Loucy (cell line): Measurements from ENCODE around the gene GSK3B.

Experiments used
- H2AFZ ChIP-seq: fragments of 200-600 bp; sonication (generic); 2 replicates; pipeline ENCODE4 v1.6.0; 2016; ENCODE audit warnings: antibody characterized with exemption, mild to moderate bottlenecking, low read length, moderate library complexity
- H3F3A ChIP-seq: fragments of 200-600 bp; 2 replicates; pipeline ENCODE4 v1.6.0; 2016; ENCODE audit warnings: antibody characterized with exemption, low read depth, mild to moderate bottlenecking
- H3K27me3 ChIP-seq: fragments of 200-600 bp; sonication (generic); 2 replicates; pipeline ENCODE4 v1.6.1; 2014; ENCODE audit warnings: low read length, mild to moderate bottlenecking; ENCODE audit not compliant: insufficient read depth, poor library complexity, severe bottlenecking
- H3K36me3 ChIP-seq: fragments of 200-600 bp; sonication (generic); 2 replicates; pipeline ENCODE4 v1.6.1; 2016; ENCODE audit warnings: low read length; ENCODE audit not compliant: insufficient read depth
- H3K4me1 ChIP-seq: fragments of 200-600 bp; sonication (generic); 2 replicates; pipeline ENCODE4 v1.5.1; 2014; ENCODE audit warnings: low read length, mild to moderate bottlenecking; ENCODE audit not compliant: insufficient read depth, poor library complexity, severe bottlenecking
- H3K4me2 ChIP-seq: fragments of 200-600 bp; sonication (generic); 2 replicates; pipeline ENCODE4 v1.6.0; 2014; ENCODE audit warnings: antibody characterized with exemption, low read length, low read depth, mild to moderate bottlenecking; ENCODE audit not compliant: poor library complexity, severe bottlenecking
- H3K4me3 ChIP-seq: fragments of 200-600 bp; sonication (generic); 2 replicates; pipeline ENCODE4 v1.5.1; 2014; ENCODE audit warnings: low read length, mild to moderate bottlenecking, mixed read lengths; ENCODE audit not compliant: poor library complexity, severe bottlenecking
- H3K79me2 ChIP-seq: fragments of 200-600 bp; sonication (generic); 2 replicates; pipeline ENCODE4 v1.6.1; 2014; ENCODE audit warnings: low read length; ENCODE audit not compliant: insufficient read depth
- H3K9ac ChIP-seq: fragments of 200-600 bp; sonication (generic); 2 replicates; pipeline ENCODE4 v1.6.0; 2014; ENCODE audit warnings: mild to moderate bottlenecking, low read depth, low read length, moderate library complexity; ENCODE audit not compliant: poor library complexity, severe bottlenecking
- H3K9me2 ChIP-seq: fragments of 200-600 bp; sonication (generic); replicated peaks from 2 replicates; pipeline ENCODE4 v1.6.1; 2016; ENCODE audit warnings: low read depth, low read length, mixed read lengths
- H3K9me3 ChIP-seq: fragments of 200-600 bp; sonication (generic); 2 replicates; pipeline ENCODE4 v1.6.1; 2014; ENCODE audit warnings: mild to moderate bottlenecking, antibody characterized with exemption, low read length, low read depth; ENCODE audit not compliant: insufficient read depth
- H4K20me1 ChIP-seq: fragments of 200-600 bp; sonication (generic); 2 replicates; pipeline ENCODE4 v1.6.0; 2014; ENCODE audit warnings: antibody characterized with exemption, low read length, mild to moderate bottlenecking; ENCODE audit not compliant: insufficient read depth, poor library complexity, severe bottlenecking
- EZH2phosphoT487 ChIP-seq: fragments of 200-600 bp; IDR thresholded peaks from 2 replicates; pipeline ENCODE4 v1.6.1; 2018; ENCODE audit warnings: antibody characterized with exemption, mild to moderate bottlenecking, moderate library complexity, borderline replicate concordance
- TF ChIP-seq, protein P1 (sequence below): fragments of 200-600 bp; sonication (generic); conservative IDR thresholded peaks from 2 replicates; pipeline ENCODE4 v1.5.1; 2014; ENCODE audit warnings: mild to moderate bottlenecking, antibody characterized with exemption, low read length

The GSK3B gene

DNA sequence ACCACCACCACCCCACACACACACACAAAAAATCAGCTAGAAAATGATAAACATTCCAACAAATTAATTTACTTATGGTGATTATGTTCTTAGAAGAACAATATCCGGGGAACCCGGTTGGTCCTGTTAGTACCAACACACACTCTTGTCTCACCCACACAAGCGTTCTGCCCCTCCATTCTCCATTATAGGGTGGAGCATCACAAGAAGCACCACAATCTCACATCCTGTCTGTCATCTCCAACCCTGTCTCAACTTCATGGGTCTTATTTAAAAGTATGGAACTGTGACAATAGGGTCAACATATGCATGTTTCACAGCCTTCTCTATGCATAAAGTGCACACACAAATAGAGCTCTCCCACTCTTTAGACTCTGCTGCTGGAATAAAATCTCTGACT, 5.6 kb downstream of the GSK3B start:
- H3K4me2 ChIP-seq: peak overlapping the region; percentile 97

DNA sequence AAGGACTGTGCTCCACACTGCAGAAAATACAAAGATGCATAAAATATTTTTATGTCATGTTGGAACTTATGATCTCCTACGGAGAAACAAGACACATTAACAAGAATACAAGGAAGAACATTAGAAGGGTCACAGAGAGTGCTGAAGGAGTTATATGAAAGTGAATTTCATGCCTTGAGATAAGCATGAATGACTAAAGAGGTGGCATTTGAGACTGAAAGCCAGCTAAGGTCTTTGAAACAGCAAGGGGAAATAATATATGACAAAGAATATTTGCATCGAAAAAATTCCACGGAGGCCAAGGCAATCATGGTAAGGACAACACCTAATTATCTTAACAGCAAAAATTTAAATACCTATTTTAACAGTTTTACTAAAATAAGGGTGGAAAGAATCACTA, 12.5 kb downstream of the GSK3B start:
- H3K79me2 ChIP-seq: peaks cover 100% of the 10 kb centered on the region

More for the DNA sequence above, 5.6 kb downstream of the GSK3B start:
- H3K27me3 ChIP-seq: no peaks in the 10 kb centered on the region
- no peaks in the 10 kb centered on the region for H3K9me3 ChIP-seq
- H3K79me2 ChIP-seq: peaks cover 100% of the 10 kb centered on the region
- no peaks in the 10 kb centered on the region for H3K9me2 ChIP-seq
- H3K4me3 ChIP-seq: peak overlapping the region; percentile 99
- H4K20me1 ChIP-seq: peaks cover 100% of the 10 kb centered on the region
- TF ChIP-seq, protein P1, sequence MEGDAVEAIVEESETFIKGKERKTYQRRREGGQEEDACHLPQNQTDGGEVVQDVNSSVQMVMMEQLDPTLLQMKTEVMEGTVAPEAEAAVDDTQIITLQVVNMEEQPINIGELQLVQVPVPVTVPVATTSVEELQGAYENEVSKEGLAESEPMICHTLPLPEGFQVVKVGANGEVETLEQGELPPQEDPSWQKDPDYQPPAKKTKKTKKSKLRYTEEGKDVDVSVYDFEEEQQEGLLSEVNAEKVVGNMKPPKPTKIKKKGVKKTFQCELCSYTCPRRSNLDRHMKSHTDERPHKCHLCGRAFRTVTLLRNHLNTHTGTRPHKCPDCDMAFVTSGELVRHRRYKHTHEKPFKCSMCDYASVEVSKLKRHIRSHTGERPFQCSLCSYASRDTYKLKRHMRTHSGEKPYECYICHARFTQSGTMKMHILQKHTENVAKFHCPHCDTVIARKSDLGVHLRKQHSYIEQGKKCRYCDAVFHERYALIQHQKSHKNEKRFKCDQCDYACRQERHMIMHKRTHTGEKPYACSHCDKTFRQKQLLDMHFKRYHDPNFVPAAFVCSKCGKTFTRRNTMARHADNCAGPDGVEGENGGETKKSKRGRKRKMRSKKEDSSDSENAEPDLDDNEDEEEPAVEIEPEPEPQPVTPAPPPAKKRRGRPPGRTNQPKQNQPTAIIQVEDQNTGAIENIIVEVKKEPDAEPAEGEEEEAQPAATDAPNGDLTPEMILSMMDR: no peak
- no peak for TF ChIP-seq EZH2phosphoT487
- H3F3A ChIP-seq: no peaks in the 10 kb centered on the region
- H3K9ac ChIP-seq: peak overlapping the region; percentile 97
- no peak overlapping the region for H2AFZ ChIP-seq
- peaks cover 57% of the 10 kb centered on the region for H3K4me1 ChIP-seq
- 0 out of 2 replicates have a peak, but pooled peaks cover 5% of the 10 kb centered on the region for H3K36me3 ChIP-seq

DNA sequence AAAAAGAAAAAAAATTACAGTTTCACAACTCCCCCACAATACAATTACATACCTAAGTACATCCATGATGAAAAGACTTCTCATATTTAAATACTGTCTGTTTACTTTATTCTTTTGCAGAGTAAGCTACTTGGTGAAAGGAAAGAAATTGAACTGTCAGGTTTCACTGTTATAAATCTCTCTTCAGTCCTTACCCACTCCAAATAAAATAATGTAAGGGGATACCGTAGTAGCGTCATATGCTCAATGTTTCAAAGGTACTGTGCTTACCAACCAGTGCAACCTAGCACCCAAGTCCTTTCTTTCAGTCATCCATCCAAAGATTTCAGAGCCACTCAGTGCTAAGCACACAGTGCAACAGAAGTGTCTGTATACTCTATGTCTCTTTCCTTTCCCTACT, 13.4 kb downstream of the GSK3B start:
- peaks cover 96% of the 10 kb centered on the region for H4K20me1 ChIP-seq

More for the DNA sequence above, 12.5 kb downstream of the GSK3B start:
- Histone ChIP-seq H3K36me3 (no peaks in the 10 kb centered on the region), H3K4me2 (peak overlapping the region; percentile 46), H3K9me3 (no peaks in the 10 kb centered on the region), H3K4me1 (peaks cover 50% of the 10 kb centered on the region), H3K4me3 (peak overlapping the region; percentile 37), H3K9ac (no peak overlapping the region), H3K9me2 (no peaks in the 10 kb centered on the region), H3F3A (no peaks in the 10 kb centered on the region), H4K20me1 (peaks cover 98% of the 10 kb centered on the region), H3K27me3 (no peaks in the 10 kb centered on the region), H2AFZ (no peak overlapping the region)
- TF ChIP-seq EZH2phosphoT487: no peak
- TF ChIP-seq, protein P1: no peak

More for the DNA sequence above, 13.4 kb downstream of the GSK3B start:
- no peak overlapping the region for H3K9ac ChIP-seq
- no peak overlapping the region for H3K4me2 ChIP-seq
- no peak overlapping the region for H3K4me3 ChIP-seq
- no peaks in the 10 kb centered on the region for H3K36me3 ChIP-seq
- H2AFZ ChIP-seq: no peak overlapping the region
- peaks cover 100% of the 10 kb centered on the region for H3K79me2 ChIP-seq
- H3K27me3 ChIP-seq: no peaks in the 10 kb centered on the region
- peaks cover 41% of the 10 kb centered on the region for H3K4me1 ChIP-seq
- no peaks in the 10 kb centered on the region for H3F3A ChIP-seq
- no peaks in the 10 kb centered on the region for H3K9me3 ChIP-seq
- no peaks in the 10 kb centered on the region for H3K9me2 ChIP-seq
- no peak for TF ChIP-seq EZH2phosphoT487
- TF ChIP-seq, protein P1: no peak
